ENCODE measurements around the gene DGCR2.
"Not testable (repeated sequence)": the region's sequence is repeated elsewhere in the genome, so short reads cannot be mapped to it uniquely, and the experiment has no call there.

Gene DGCR2

DNA sequence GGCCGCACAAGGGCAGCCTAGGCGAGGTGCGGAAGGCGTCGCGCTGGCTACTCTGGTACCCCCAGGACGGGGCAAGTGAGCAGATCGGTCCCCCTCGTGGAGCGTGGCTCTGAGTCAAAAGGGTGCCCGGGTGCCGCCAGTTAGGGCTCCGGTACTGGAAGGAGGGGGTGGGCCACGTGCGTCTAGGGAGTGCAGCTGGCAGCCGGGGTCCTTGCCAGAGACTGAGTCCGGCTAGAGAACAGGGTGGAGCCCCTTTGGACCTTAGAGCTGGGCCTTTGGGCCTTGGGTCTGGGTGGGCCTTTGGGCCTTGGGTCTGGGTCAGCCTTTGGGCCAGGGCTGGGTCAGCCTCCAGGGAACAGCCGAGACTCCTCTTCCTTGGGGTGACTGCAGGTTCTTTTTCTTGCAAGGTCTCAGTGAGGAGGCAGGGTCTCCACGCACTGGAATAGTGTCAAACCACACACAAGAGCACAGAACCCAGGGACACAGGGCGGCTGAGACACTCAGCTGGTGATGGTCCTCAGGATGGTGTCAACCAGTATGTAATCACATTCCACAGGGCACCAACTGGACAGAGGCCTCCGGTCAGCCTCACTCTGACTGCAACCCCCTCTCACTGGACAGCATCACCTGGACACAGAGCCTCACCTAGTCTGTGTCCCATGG, 91.9 kb downstream of the DGCR2 start:
- DNase-seq = not testable (repeated sequence)

DNA sequence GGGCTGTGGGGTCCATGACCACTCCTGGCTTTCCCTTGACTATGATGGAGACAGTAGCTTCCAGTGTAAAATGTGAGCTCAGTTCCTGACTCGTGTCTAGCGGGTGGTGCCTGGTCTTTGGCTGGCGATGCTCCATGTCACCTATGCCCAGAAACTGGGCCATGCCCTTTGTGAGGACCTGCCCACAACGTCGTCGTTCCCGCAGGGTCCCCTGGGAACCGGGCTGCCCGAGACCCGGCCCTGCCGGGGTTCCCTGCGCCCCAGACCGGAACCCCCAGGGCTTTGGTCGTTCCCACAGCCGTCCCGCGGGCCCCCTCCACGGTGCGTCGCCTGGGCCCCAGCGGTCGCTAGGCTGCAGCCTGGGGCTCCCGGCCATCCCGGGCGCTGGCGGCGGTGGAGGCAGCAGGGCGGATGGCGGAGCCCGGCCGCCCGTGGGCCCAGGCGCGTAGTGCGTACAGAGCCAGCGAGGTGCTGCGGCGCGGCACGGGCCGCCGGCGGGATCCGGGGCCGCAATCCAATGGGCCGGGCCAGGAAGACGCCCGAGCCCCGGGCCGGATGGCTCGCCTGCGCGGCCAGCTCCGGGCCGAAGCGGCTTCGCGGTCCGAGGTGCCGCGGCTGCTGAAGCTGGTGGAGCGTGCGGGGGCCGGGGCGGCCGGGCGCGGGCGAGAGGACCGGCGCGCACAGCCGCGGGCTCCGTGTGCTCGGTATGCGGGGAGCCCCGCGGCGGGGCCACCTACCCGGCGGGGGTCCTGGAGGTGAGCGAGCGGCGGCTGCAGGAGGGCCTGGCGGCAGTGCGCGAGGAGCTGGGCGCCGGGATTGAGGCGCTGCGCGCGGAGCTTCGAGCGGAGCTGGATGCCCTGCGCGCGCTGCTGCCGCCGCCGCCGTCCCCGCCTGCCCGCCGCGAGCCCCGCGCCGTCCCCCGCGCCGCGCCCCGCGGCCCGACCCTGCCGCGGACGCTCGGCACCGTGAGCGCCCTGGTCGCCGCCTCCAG, 92.8 kb downstream of the DGCR2 start:
- not testable (repeated sequence) for DNase-seq

DNA sequence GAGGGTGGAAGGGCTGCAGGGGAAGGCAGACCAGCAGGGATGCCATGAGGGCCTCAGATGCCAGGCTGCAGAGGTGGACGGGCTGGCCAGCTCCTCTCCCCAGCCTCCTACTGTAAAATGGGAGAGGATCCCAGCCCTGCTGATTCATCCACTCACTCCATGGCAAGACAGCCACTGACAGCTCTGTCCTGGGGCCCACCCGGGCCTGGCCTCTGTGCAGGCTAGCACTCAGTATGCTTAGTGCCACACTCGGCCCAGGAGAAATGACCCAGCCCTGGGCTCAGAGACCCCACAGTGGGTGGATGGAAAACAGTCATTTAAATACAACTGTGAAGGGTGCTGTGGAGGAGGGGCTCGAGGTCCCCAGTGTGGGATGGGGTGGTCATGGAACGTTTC, 94.2 kb downstream of the DGCR2 start:
- not testable (repeated sequence) for DNase-seq

DNA sequence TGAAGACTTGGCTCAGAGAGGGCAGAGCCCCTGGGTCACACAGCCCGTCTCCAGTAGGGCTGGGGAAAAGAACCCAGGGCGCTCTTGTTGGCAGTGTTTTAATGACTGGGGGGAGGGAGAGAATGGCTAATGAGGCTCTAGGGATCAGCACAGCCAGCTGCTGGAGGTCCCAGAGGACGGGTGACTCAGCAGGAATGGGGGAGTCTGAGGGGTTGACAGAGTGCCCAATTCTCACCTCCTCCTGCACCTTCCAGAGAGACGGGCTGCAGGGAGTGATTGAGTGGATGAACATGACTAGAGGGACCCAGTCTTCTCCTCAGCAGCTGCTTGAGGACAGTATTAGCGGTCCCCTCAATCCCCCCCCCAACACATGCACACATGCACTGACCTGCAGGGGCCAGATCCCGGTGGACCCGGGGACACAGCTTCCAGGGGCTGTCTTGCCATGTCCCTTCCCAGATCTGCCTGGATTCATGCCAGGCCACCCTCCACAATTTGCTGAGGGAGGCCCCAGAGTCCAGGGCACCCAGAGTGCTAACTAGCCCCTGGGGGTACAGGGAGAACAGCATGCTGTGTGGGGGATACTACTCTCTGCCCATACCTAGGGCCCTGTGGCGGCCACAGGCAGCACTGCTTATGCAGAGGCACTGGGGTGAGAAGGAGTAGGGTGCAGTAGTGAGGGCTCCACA, 94.7 kb downstream of the DGCR2 start:
- DNase-seq = not testable (repeated sequence)

DNA sequence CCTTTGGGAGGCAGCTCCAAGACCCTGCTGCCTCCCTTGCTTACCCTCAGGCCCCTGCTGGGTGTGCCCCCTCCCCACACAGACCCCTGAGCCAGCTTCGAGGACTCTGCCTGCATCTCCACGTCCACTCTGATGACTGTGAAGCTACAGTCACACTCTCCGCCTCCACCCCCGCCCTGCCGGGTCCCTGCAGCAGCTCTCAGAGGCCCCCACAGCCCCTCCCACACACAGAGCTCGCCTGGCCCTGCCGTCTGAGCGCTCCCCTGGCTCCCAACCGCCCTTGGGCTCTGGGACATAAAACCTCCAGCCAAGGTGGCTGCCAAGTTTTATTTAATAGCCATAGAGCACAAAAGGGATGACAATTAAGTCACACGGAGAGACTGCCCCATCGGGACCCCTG, 96.1 kb downstream of the DGCR2 start:
- DNase-seq = not testable (repeated sequence)

DNA sequence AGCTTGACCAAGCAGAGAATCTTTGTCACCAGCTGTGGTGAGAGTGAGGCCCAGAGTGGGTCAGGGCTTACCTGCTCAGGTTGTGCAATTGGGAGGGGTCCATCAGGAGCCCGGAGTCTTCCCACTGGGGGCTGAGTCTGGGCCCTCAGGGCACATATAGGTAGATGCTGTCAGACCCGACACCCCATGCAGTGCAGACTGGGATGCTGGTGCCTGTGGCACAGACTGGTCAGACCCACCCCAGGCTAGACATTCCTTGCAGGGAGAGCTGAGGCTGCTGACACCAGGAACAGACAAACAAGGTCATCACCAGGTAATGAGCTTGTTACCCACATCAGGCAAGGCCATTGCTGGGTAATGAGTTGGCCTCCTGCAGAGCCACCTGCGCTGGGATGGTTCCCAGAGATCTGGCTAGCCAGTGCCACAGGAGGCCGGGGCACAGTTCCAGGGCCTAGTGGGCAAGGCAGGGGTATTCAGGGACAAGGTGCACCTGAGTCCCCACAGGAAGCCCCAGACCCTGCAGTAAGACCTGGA, 97.2 kb downstream of the DGCR2 start:
- not testable (repeated sequence) for DNase-seq

DNA sequence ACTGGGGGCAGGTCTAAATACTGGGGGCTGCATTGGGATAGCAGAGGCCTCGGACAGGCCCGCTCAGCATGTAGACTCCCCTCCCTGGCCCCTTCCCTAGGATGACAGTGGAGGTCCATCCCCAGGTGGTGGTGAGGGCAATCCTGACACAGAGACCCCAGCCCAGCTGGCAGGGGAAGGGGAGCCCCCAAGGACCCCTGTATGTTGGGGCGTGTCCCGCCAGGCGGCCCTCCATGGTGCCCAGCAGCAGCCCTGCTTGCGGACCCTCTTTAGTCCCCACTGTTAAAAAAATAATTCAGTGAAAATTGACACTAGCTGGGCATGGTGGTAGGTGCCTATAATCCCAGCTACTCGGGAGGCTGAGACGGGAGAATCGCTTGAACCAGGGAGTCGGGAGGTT, 98.3 kb downstream of the DGCR2 start:
- DNase-seq = not testable (repeated sequence)

DNA sequence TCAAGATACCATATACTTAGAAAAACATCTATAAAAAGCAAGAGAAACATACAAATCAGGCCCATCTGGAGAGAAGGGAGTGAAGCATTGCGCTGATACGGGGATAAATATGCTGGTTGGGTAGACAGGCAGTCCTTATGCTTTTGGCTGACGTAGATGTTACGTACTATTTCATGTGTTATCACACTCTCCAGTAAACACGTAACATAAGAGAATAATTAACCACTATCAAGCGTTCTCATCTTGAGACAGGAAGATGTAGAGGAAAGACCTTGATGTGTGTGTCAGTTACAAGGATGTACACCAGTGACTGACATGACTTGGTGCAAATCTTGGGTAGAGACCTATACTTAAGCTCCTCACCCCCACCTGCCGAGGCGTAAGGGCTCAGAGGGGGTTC, 99.5 kb downstream of the DGCR2 start:
- TF ChIP-seq POLR2A (IDR thresholded peaks at IDR 0.05; ENCODE audit: low read length) (no peak), GATA1 (IDR thresholded peaks at IDR 0.05; ENCODE audit: low read depth, low read length) (no peak)

DNA sequence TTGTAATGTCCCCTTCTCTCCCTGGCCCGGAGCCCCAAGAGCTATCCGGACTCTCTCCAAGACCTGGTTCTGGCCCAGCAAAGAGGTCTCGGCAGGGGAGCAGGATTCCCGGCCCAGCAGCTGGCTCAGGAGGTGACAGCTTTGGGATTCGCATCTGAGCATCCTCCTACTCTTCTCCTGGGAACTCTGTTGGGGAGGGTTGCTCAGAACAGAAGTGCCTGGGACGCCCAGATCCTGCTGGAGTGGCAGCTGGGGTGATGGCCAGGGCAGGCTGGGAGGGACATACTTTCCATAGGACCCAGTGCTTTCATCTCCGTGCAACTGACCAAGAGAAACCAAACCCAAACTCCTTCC, 102.6 kb downstream of the DGCR2 start:
- TF ChIP-seq GATA1 (IDR thresholded peaks at IDR 0.05; ENCODE audit: low read depth, low read length) = no peak
- TF ChIP-seq POLR2A (IDR thresholded peaks at IDR 0.05; ENCODE audit: low read length) = no peak
- DNase-seq = no peak

More for the DNA sequence above, 99.5 kb downstream of the DGCR2 start:
- DNase-seq = no peak

DNA sequence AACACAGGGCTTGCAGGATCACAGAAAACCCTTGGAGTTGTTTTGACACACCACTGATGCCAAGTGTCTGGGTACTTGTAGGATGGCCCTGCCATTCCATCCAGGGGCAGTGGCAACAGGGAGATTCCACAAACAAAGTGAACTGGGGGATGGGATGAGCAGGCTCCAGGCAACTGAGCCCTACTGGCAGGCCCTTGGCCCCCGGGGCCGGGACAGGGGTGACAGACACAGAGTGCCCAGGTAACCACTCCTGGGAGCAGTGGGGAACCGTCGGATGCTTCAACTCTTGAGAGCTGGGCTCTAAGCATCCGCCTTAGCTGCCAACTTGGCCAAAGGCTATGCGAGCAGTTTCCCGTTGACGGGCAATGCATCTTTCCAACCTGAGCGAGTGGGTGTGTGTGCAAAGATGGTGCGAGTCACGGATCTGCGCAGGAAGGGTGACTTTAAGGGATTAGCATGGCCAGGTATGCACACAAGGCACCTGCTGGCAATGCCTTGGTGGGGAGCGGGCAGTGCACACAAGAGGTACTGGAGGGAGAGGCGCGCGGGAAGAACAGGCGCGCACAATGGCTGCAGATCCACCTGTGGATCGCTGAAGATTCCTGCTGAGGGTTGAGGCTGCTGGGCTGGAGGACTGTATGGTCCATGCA, 103.1 kb downstream of the DGCR2 start:
- DNase-seq = no peak
- TF ChIP-seq POLR2A (IDR thresholded peaks at IDR 0.05; ENCODE audit: low read length) (no peak), GATA1 (IDR thresholded peaks at IDR 0.05; ENCODE audit: low read depth, low read length) (no peak)

DNA sequence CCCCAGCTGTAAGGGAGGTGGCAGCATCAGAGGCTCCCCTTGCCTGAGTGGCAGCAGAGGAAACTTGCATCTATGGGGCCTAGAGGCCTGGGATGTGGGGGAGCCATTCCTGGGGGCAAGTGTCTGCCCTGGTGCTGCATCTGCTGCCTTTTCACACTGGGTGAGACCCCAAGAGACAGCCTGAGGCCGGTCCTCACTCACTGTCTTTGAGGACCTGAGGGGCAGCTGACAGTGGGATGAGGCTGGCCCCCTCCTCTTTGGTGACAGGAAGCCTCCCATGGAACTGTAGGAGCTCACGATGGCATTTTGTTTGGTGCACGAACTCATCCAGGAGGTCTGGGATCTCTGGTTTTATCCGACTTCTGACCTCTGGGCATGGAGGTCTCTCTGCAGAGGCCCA, 104.0 kb downstream of the DGCR2 start:
- no peak for DNase-seq
- TF ChIP-seq GATA1 (IDR thresholded peaks at IDR 0.05; ENCODE audit: low read depth, low read length) (no peak), POLR2A (IDR thresholded peaks at IDR 0.05; ENCODE audit: low read length) (no peak)

DNA sequence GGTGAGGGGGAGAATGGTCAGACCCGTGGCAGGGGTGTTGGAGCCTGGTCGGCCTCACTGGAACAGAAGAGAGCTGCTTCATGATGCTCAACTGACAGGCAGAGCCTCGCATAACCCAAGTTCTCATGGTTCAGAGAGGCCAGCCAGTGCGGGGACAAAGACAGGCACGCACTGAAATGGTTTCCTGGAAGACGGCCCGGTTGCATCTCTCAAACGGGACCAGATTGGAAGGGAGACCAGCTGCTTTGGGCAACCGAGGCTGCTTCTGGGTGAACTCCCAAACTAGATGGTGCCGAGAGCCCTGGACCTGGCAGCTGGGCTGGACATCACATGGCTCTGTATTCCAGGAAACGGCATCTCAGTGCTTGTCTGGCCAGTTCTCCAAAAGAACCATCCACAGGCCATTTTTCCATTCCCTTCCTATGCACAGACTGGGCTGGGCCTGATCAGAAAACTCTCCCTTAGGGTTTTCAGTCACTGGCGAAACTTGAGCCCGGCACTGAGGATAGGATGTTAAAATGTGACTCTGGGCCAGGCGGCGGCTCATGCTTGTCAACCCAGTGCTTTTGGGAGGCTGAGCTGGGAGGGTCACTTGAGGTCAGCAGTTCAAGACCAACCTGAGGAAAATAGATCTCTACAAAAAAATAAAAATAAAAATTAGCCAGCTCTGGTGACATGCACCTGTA, 106.0 kb downstream of the DGCR2 start:
- TF ChIP-seq GATA1 (IDR thresholded peaks at IDR 0.05; ENCODE audit: low read depth, low read length) (no peak), POLR2A (IDR thresholded peaks at IDR 0.05; ENCODE audit: low read length) (no peak)
- DNase-seq = no peak

DNA sequence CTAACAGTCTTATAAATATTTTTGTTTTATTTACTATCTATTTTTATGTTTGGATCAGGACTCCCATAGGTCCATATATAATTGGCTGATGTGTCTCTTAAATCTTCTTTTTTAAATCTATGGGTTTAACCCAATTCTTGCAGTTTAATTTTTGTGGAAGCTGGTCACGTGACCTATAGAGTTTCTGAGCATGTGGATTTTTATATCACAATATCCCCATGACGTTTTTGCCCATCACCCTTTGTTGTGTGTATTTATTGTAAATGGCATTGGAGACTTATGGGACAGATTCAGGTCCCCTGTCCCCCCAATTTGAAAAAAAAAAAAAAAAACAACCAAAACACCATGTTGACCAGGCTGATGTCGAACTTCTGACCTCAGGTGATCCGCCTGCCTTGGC, 107.3 kb downstream of the DGCR2 start:
- DNase-seq = no peak
- TF ChIP-seq POLR2A (IDR thresholded peaks at IDR 0.05; ENCODE audit: low read length) (no peak), GATA1 (IDR thresholded peaks at IDR 0.05; ENCODE audit: low read depth, low read length) (no peak)

DNA sequence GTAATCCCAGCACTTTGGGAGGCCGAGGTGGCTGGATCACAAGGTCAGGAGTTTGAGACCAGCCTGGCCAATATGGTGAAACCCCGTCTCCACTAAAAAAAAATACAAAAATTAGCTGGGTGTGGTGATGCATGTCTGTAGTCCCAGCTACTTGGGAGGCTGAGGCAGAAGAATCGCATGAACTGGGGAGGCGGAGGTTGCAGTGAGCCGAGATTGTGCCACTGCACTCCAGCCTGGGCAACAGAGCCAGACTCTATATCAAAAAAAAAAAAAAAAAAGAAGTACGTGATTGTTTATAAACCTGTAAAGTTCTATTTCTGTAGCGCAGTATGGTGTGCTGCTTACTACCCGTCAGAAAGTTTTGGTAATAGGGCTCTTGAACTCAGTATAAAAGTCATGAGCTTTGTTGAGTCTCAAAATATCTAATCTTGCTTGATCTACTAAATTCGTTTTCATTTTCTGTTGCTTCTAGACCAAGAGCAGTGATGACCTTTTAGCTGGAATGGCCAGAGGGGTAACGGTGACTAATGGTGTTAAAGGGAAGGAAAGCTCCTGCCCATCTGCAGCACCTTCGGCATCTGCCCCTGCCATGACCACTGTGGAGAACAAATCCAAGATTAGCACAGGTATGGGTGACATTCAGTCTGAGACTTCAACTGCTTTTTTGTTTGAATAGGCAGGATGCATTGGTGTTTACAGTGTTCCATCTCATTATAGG, 108.2 kb downstream of the DGCR2 start:
- DNase-seq = not testable (repeated sequence)

DNA sequence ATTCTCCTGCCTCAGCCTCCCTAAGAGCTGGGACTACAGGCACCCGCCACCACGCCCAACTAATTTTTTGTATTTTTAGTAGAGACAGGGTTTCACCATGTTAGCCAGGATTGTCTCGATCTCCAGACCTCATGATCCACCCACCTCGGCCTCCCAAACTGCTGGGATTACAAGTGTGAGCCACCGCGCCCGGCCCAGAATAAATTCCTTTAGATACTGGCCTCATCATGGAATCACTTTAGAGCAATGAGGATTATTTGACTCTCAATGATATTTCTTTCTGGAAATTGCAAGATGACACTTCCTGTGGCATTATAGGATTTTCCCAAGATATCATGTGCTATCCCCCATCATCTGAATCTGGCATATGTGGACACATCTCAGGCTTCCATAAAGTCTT, 108.8 kb downstream of the DGCR2 start:
- DNase-seq = not testable (repeated sequence)

Measured in erythroblast (primary cell).